Measurements from ENCODE around the gene SH3GL2.

DNA sequence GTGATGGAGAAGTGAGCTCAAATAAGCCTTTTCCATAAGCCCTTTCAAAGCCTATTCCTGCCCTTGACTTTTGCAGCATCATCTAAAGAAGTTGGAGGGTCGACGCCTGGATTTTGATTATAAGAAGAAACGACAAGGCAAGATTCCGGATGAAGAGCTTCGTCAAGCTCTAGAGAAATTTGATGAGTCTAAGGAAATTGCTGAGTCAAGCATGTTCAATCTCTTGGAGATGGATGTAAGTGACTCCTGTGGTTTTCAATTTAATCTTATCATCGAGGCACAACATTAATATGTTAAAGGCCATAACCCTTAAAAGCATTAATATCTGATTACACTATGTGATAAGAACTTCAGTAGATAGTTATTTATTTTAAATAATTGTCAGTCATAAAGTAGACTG is 210.4 kb downstream of the SH3GL2 start:
- TF ChIP-seq, protein P1, sequence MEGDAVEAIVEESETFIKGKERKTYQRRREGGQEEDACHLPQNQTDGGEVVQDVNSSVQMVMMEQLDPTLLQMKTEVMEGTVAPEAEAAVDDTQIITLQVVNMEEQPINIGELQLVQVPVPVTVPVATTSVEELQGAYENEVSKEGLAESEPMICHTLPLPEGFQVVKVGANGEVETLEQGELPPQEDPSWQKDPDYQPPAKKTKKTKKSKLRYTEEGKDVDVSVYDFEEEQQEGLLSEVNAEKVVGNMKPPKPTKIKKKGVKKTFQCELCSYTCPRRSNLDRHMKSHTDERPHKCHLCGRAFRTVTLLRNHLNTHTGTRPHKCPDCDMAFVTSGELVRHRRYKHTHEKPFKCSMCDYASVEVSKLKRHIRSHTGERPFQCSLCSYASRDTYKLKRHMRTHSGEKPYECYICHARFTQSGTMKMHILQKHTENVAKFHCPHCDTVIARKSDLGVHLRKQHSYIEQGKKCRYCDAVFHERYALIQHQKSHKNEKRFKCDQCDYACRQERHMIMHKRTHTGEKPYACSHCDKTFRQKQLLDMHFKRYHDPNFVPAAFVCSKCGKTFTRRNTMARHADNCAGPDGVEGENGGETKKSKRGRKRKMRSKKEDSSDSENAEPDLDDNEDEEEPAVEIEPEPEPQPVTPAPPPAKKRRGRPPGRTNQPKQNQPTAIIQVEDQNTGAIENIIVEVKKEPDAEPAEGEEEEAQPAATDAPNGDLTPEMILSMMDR (IDR thresholded peaks at IDR 0.05) = no peak
- TF ChIP-seq POLR2AphosphoS5 (IDR thresholded peaks at IDR 0.05) (no peak), POLR2A (IDR thresholded peaks at IDR 0.05) (no peak), EP300 (IDR thresholded peaks at IDR 0.05; ENCODE audit: low read depth) (no peak)

All from transverse colon (tissue), 4 donors.